HG03460 (cell line): ENCODE results near the gene SAPCD2.

Experiments used
- ATAC-seq: cut with Tn5 transposase; IDR thresholded peaks from one replicate; pipeline ENCODE4 v1.9.1; 2021; ENCODE audit not compliant: unreplicated experiment

Gene SAPCD2

GRCh38 chr9:137019891-137020683 lies 50.3 kb downstream of the SAPCD2 start:
- no peak for ATAC-seq

- no peak for ATAC-seq
Measured at GRCh38 chr9:137018761-137019559, 51.4 kb downstream of the SAPCD2 start.

DNA sequence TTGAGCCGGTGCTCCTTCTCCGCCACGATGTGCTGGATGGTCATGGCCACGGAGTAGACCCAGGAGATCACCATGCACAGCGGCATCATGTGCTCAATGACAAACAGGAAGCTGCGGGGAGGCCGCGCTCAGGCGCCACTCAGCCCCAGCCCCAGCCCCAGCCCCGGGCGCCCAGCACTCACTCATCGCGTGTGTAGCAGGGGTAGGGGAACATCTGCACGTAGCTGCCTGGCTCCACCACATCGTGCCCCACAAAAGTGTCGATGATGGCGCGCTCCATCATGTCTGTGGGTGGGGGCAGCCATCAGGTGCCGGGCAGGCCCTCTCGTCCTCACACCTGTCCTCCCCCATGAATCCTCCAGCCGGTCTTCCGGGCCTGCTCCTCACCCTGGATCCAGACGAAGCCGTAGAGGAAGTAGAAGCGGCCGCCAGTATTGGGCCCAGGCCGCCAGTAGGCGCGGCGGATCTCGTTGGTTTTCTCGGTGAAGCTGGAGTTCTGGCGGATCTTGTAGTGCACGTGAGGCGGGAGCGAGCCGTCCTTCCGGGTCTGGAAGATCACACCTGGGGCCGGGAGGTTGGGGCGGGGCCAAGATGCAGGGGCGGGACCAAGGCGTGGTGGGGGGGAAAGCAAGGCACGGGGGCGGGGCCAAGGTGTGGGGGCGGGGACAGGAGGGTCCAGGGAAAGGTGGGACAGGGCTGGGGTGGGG lies 52.4 kb downstream of the SAPCD2 start:
- ATAC-seq: no peak

- ATAC-seq: no peak
Measured at GRCh38 chr9:137017071-137017470, 53.3 kb downstream of the SAPCD2 start.

- no peak for ATAC-seq
Measured at GRCh38 chr9:137016436-137016835, 53.9 kb downstream of the SAPCD2 start.

- no peak for ATAC-seq
Measured at GRCh38 chr9:137015976-137016375, 54.4 kb downstream of the SAPCD2 start.

- no peak for ATAC-seq
Measured at GRCh38 chr9:137015540-137015930, 54.8 kb downstream of the SAPCD2 start.

DNA sequence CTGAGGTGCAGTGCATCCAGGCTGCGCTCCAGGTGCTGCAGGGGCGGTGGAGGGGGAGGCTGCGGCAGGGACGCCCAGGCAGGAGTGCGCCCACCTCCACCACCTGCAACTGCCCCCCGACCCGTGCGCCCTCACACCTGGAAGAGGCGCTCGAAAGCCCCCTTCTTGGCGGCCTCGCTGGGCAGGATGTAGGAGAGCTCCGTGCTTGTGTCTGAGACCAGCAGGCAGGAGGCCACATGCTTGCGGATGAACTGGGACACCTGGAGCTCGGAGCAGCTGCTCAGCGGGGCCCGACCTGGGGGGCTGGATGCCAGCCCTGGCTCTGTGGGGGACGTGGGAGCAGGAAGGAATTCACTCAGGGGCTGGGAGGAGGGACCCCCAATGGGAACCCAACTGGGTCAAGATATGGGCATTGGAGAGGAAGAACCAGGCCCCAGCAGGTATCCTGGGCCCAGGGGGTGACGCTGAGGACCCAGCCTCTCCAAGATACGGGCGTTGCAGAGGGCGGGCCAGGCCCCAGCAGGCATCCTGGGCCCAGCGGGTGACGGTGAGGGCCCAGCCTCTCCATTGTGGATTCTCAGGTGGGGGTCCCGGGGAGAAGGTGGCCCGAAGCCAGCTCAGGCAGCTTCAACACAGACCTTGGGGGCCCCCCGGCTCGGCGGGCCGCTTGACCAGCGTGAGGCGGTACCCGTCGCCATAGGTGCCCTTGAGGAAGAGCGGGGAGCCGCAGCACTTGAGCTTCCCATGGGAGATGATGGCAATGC lies 55.4 kb downstream of the SAPCD2 start:
- ATAC-seq: no peak

GRCh38 chr9:137014166-137014565 lies 56.2 kb downstream of the SAPCD2 start:
- no peak for ATAC-seq

DNA sequence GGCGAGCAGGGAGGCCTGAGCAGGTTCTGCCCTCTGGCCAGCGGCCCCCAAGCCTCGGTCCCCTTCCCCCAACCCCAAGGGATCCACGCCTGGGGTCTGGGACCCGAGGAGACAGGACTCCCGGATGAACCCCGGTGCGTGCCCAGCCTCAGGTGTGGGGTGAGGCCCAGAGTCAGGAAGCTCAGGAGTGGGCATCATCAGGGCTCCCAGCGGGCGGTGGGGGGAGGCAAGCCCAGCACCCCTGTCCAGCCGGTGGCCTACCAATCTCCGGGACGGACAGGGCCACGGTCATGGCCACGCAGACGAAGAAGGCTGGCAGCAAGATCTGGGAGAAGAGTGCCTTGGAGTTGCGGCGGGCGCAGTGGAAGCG lies 56.8 kb downstream of the SAPCD2 start:
- ATAC-seq: no peak

DNA sequence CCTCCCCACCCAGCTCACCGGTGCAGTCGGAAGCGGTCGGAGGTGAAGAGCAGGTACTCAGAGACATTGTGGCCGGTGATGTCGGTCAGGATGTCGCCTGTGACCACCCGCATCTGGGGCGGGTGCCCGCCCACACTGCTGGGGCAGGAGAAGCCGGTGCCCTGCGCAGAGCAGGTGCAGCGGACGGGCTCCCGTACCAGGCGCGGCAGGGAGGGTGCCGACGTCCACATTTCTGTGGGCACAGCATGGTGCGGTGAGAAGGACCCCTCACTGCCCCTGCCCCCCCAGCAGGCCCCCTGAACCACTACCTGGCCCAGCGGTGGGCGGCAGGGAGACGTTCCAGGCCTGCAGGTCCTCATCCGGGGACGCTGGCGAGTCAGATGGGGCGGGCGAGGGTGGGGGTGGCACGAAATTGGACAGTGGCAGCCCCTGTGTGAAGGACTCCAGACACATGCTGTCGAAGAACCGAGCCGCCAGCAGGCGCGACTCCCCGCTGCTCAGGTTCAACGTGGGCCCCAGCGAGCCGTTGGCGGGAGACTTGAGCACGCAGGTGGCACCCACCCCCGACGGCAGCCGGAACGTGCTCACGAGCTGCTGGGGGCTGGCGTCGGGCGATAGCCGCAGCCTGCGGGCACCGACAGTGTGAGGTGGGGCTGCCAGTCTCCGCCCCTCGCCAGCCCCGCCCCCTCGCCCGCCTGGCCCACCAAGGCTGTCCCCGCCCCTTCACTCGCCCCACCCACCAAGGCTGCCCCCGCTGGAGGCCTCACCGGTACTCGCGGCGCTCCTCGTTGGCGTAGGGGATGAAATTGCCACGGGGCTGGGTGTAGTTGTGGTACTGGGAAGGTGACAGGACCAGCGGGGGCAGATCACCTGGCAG lies 57.4 kb downstream of the SAPCD2 start:
- no peak for ATAC-seq
